Trophoblast cell (in vitro differentiated cells and primary cell): ENCODE results near the gene PPP3R2.
"Not testable (repeated sequence)": the region's sequence is repeated elsewhere in the genome, so short reads cannot be mapped to it uniquely, and the experiment has no call there.

ENCODE experiments used
- DNase-seq, 2 donors: peaks; one replicate each; pipeline ENCODE4 v3.0.0-alpha.2; 2016
- H2AFZ ChIP-seq: 2 replicates; pipeline ENCODE4 v1.6.1; 2013; ENCODE audit warnings: low read length, moderate library complexity, mild to moderate bottlenecking; ENCODE audit not compliant: insufficient read depth, poor library complexity
- H2AK5ac ChIP-seq: 2 replicates; pipeline ENCODE4 v1.6.1; 2013; ENCODE audit warnings: mild to moderate bottlenecking, low read length
- H2BK120ac ChIP-seq: 2 replicates; pipeline ENCODE4 v1.6.1; 2013; ENCODE audit warnings: low read length, mild to moderate bottlenecking, moderate library complexity; ENCODE audit not compliant: insufficient read depth, poor library complexity
- H2BK12ac ChIP-seq: 2 replicates; pipeline ENCODE4 v1.6.1; 2013; ENCODE audit warnings: mild to moderate bottlenecking, low read length, moderate library complexity
- H2BK5ac ChIP-seq: 2 replicates; pipeline ENCODE4 v1.6.1; 2013; ENCODE audit warnings: low read length, low read depth, moderate library complexity, mild to moderate bottlenecking; ENCODE audit not compliant: poor library complexity
- H3K14ac ChIP-seq: 2 replicates; pipeline ENCODE4 v1.6.1; 2013; ENCODE audit warnings: mild to moderate bottlenecking, low read length
- H3K18ac ChIP-seq: 2 replicates; pipeline ENCODE4 v1.6.1; 2013; ENCODE audit warnings: mild to moderate bottlenecking, low read length
- H3K23ac ChIP-seq: 2 replicates; pipeline ENCODE4 v1.6.1; 2013; ENCODE audit warnings: low read length
- H3K27ac ChIP-seq: 2 replicates; pipeline ENCODE4 v1.5.1; 2013; ENCODE audit warnings: low read depth, mild to moderate bottlenecking, inconsistent platforms, low read length, moderate library complexity
- H3K27me3 ChIP-seq: 2 replicates; pipeline ENCODE4 v1.6.1; 2013; ENCODE audit warnings: inconsistent platforms, mild to moderate bottlenecking, low read length, moderate library complexity; ENCODE audit not compliant: insufficient read depth
- H3K36me3 ChIP-seq, 2 experiments: 1 replicate in 1 of 2; 2 replicates in 1 of 2; pipeline ENCODE4 v1.6.1; 2013; ENCODE audit warnings: low read length in 2 of 2, mild to moderate bottlenecking in 2 of 2, moderate library complexity in 1 of 2; ENCODE audit not compliant: insufficient read depth in 2 of 2, control insufficient read depth in 1 of 2
- H3K4ac ChIP-seq: 2 replicates; pipeline ENCODE4 v1.6.1; 2013; ENCODE audit warnings: low read depth, mild to moderate bottlenecking, low read length, moderate library complexity
- H3K4me1 ChIP-seq, 2 experiments: 1 replicate in 1 of 2; 2 replicates in 1 of 2; pipeline ENCODE4 v1.6.1; 2013; ENCODE audit warnings: low read length in 2 of 2, mild to moderate bottlenecking in 2 of 2, moderate library complexity in 1 of 2; ENCODE audit not compliant: insufficient read depth in 2 of 2, control insufficient read depth in 1 of 2
- H3K4me2 ChIP-seq: 2 replicates; pipeline ENCODE4 v1.6.1; 2013; ENCODE audit warnings: inconsistent platforms, mild to moderate bottlenecking, low read length, moderate library complexity
- H3K4me3 ChIP-seq: 2 replicates; pipeline ENCODE4 v1.5.1; 2013; ENCODE audit warnings: mild to moderate bottlenecking, low read depth, low read length, inconsistent platforms
- H3K79me1 ChIP-seq: one replicate; pipeline ENCODE4 v1.6.1; 2013; ENCODE audit warnings: low read length
- H3K79me2 ChIP-seq: 2 replicates; pipeline ENCODE4 v1.6.1; 2013; ENCODE audit warnings: low read length, mild to moderate bottlenecking; ENCODE audit not compliant: control insufficient read depth, insufficient read depth, poor library complexity
- H3K9ac ChIP-seq: 2 replicates; pipeline ENCODE4 v1.6.1; 2013; ENCODE audit warnings: mild to moderate bottlenecking, low read length
- H3K9me3 ChIP-seq: 2 replicates; pipeline ENCODE4 v1.6.1; 2013; ENCODE audit warnings: low read depth, mild to moderate bottlenecking, control low read depth, inconsistent platforms, low read length; ENCODE audit not compliant: insufficient read depth
- H4K12ac ChIP-seq: 2 replicates; pipeline ENCODE4 v1.6.1; 2013; ENCODE audit warnings: low read depth, mild to moderate bottlenecking, low read length, moderate library complexity
- H4K8ac ChIP-seq: 2 replicates; pipeline ENCODE4 v1.6.1; 2013; ENCODE audit warnings: low read depth, mild to moderate bottlenecking, low read length, moderate library complexity
- H4K91ac ChIP-seq: one replicate; pipeline ENCODE4 v1.6.1; 2013; ENCODE audit warnings: low read depth, mild to moderate bottlenecking, low read length, moderate library complexity
- WGBS: extraction: QIAGEN DNeasy Blood & Tissue Kit; methylation state at CpG from one replicate; pipeline ENCODE4 v1.1.7; 2013; ENCODE audit warnings: missing lambda C conversion rate; ENCODE audit not compliant: insufficient read length, insufficient coverage; ENCODE audit errors: extremely low coverage; 5-methylcytosine and 5-hydroxymethylcytosine counted together

Gene PPP3R2

GRCh38 chr9:101590901-101591300 lies 3.9 kb downstream of the PPP3R2 start:
- Histone ChIP-seq H3K18ac (no peak overlapping the region), H2BK12ac (no peak overlapping the region), H4K8ac (no peak overlapping the region), H4K12ac (no peak overlapping the region), H3K4me1 (no peaks in the 10 kb centered on the region), H3K14ac (no peak overlapping the region), H3K4ac (no peak overlapping the region), H4K91ac (no peak overlapping the region), H3K36me3 (no peaks in the 10 kb centered on the region), H2BK5ac (no peak overlapping the region), H3K27me3 (no peaks in the 10 kb centered on the region), H2AFZ (no peak overlapping the region), H3K23ac (no peak overlapping the region), H3K9ac (no peak overlapping the region), H2AK5ac (no peak overlapping the region), H3K79me2 (no peaks in the 10 kb centered on the region), H3K4me2 (no peak overlapping the region), H3K79me1 (no peaks in the 10 kb centered on the region), H3K9me3 (no peaks in the 10 kb centered on the region), H2BK120ac (no peak overlapping the region), H3K27ac (no peak overlapping the region), H3K4me3 (no peak overlapping the region)
- no peak for DNase-seq
- no CpG with 5 or more reads among the region's 3 CpGs for WGBS

GRCh38 chr9:101590074-101590473 lies 4.7 kb downstream of the PPP3R2 start:
- not testable (repeated sequence) for H3K23ac ChIP-seq, H3K4me2 ChIP-seq, H3K79me1 ChIP-seq, H2BK120ac ChIP-seq, H3K14ac ChIP-seq, H2AK5ac ChIP-seq, H3K18ac ChIP-seq, H3K79me2 ChIP-seq, H4K8ac ChIP-seq, DNase-seq, H3K4me3 ChIP-seq, H3K4ac ChIP-seq, H3K4me1 ChIP-seq, H3K27ac ChIP-seq, H3K9ac ChIP-seq, H3K27me3 ChIP-seq, H4K91ac ChIP-seq, H3K9me3 ChIP-seq, H2BK5ac ChIP-seq, H4K12ac ChIP-seq, H3K36me3 ChIP-seq, H2AFZ ChIP-seq, H2BK12ac ChIP-seq
- no CpG with 5 or more reads among the region's 6 CpGs for WGBS

GRCh38 chr9:101587332-101588043 lies 7.3 kb downstream of the PPP3R2 start:
- H3K23ac ChIP-seq, result no peak overlapping the region
- WGBS, result no CpG with 5 or more reads among the region's 4 CpGs
- H2BK12ac ChIP-seq, result no peak overlapping the region
- H4K8ac ChIP-seq, result no peak overlapping the region
- no peak overlapping the region for H3K4me3 ChIP-seq
- H3K14ac ChIP-seq, result no peak overlapping the region
- H3K9me3 ChIP-seq, result no peaks in the 10 kb centered on the region
- no peaks in the 10 kb centered on the region for H3K79me2 ChIP-seq
- no peaks in the 10 kb centered on the region for H3K4me1 ChIP-seq
- no peak overlapping the region for H4K12ac ChIP-seq
- no peak overlapping the region for H3K4ac ChIP-seq
- no peak overlapping the region for H3K9ac ChIP-seq
- H3K27ac ChIP-seq, result no peak overlapping the region
- H3K18ac ChIP-seq, result no peak overlapping the region
- H3K79me1 ChIP-seq, result no peaks in the 10 kb centered on the region
- no peak overlapping the region for H3K4me2 ChIP-seq
- H2AK5ac ChIP-seq, result no peak overlapping the region
- no peaks in the 10 kb centered on the region for H3K27me3 ChIP-seq
- H2AFZ ChIP-seq, result no peak overlapping the region
- H3K36me3 ChIP-seq, result no peaks in the 10 kb centered on the region
- no peak overlapping the region for H2BK5ac ChIP-seq
- H2BK120ac ChIP-seq, result no peak overlapping the region
- no peak overlapping the region for H4K91ac ChIP-seq
- no peak for DNase-seq

GRCh38 chr9:101586651-101587050 lies 8.1 kb downstream of the PPP3R2 start:
- Histone ChIP-seq H3K4me1 (no peaks in the 10 kb centered on the region), H3K9ac (no peak overlapping the region), H3K27ac (no peak overlapping the region), H3K79me2 (no peaks in the 10 kb centered on the region), H2AK5ac (no peak overlapping the region), H4K12ac (no peak overlapping the region), H3K14ac (no peak overlapping the region), H3K79me1 (no peaks in the 10 kb centered on the region), H2BK120ac (no peak overlapping the region), H3K18ac (no peak overlapping the region), H2BK5ac (no peak overlapping the region), H3K4me3 (no peak overlapping the region), H2BK12ac (no peak overlapping the region), H3K9me3 (no peaks in the 10 kb centered on the region), H3K4ac (no peak overlapping the region), H3K27me3 (no peaks in the 10 kb centered on the region), H3K4me2 (no peak overlapping the region), H3K36me3 (no peaks in the 10 kb centered on the region), H4K8ac (no peak overlapping the region), H4K91ac (no peak overlapping the region), H2AFZ (no peak overlapping the region), H3K23ac (no peak overlapping the region)
- WGBS, result no CpG with 5 or more reads among the region's 5 CpGs
- DNase-seq, result no peak
